Epithelial cell of proximal tubule (primary cell): ENCODE measurements around the gene SFTPB. TPM values are rescaled to one million over a fixed set of nuclear protein-coding genes. Genes with fewer than 3 reads are reported as not detected.
A peak's percentile ranks its signal among the peaks of the same experiment; 100 is the strongest.

Source experiments
- DNase-seq: peaks from one replicate; pipeline ENCODE4 v3.0.0-alpha.2; 2011; ENCODE audit warnings: low read depth
- H3K4me3 ChIP-seq: 2 replicates; pipeline ENCODE4 v1.5.1; 2011; ENCODE audit warnings: low read depth, mild to moderate bottlenecking, low read length
- total RNA-seq: library from RNA; depleted of rRNA; stranded (reverse); fragments of >200 nt; gene quantifications from 2 replicates; pipeline ENCODE4 v1.2.3, GENCODE V29; 2015
- TF ChIP-seq, protein P1 (sequence below): conservative IDR thresholded peaks from 2 replicates; pipeline ENCODE4 v1.5.1; 2012; ENCODE audit warnings: low read depth, mild to moderate bottlenecking, low read length

Gene SFTPB
- total RNA-seq, 1 donor from 2014 or later = not detected

DNA sequence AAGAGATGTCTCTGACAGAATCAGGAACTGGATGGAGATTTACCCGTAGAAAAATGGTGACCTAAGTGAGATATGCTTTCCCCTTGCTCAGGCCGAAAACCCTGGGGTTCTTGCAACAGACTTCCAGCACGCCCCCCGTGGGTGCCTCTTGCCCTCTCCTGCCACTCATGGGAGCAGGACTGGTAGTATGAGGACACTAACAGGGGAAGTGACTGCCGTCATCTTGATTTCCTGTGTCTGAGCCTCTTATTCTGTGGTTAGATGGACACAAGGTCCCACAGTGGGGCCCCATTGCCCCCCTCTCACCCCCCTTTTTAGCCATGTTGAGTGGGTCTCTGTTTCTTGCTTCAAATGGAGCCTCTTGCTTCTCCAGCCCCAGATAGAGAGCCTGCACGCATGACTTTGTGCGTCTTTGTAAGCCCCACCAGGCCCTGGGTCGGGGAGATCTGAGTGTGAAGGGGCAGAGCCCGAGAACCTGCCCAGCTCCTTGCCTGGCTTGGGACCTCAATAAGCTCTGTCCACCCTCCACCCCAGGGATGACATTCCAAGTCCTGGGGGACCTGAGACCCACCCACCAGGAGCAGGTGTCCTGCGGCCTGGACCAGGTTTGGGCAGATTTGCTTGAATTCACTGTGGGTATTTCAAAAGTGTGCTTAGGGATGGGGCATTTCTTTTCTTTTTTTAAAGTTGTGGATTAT is 38.7 kb upstream of the SFTPB start:
- no peak overlapping the region for H3K4me3 ChIP-seq
- DNase-seq = no peak
- TF ChIP-seq, protein P1, sequence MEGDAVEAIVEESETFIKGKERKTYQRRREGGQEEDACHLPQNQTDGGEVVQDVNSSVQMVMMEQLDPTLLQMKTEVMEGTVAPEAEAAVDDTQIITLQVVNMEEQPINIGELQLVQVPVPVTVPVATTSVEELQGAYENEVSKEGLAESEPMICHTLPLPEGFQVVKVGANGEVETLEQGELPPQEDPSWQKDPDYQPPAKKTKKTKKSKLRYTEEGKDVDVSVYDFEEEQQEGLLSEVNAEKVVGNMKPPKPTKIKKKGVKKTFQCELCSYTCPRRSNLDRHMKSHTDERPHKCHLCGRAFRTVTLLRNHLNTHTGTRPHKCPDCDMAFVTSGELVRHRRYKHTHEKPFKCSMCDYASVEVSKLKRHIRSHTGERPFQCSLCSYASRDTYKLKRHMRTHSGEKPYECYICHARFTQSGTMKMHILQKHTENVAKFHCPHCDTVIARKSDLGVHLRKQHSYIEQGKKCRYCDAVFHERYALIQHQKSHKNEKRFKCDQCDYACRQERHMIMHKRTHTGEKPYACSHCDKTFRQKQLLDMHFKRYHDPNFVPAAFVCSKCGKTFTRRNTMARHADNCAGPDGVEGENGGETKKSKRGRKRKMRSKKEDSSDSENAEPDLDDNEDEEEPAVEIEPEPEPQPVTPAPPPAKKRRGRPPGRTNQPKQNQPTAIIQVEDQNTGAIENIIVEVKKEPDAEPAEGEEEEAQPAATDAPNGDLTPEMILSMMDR = no peak

DNA sequence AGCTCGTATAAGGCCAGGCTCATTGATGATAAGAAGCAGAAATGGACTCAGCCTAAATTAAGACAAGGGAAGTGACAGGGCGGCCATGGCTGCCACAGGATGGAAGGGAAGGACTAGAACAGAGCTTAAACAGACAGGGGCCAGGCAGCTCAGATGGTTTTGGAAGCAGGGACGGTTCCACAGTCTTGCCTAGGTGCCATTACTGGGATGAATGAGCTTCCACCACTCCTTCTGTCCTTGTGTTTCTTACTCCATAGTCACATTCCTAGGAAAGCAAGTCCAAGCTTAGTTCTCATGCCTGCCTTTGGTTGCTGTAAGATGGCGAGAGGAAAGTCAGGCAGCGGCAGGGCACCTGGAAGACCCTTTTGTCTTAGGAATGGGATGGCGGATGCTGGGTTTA is 38.1 kb upstream of the SFTPB start:
- DNase-seq = no peak
- TF ChIP-seq, protein P1 = no peak
- H3K4me3 ChIP-seq = no peak overlapping the region

DNA sequence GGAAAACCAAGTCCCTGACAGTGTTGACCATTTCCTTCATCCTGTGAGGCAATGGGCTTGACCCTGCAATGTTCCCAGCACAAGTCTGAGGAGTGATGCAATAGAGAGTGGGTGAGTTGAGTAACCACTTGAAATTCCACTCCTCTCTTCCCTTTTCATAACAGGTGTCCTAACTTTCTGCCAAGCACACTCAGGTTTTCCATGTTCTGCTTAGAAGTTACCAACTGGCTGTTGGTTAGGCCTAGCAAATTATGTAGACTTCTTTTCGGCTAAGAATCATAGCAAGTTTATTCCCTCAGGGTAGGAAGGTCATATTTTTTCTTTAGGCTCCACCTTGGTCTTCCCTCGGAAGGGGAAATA is 37.7 kb upstream of the SFTPB start:
- TF ChIP-seq, protein P1 = no peak

DNA sequence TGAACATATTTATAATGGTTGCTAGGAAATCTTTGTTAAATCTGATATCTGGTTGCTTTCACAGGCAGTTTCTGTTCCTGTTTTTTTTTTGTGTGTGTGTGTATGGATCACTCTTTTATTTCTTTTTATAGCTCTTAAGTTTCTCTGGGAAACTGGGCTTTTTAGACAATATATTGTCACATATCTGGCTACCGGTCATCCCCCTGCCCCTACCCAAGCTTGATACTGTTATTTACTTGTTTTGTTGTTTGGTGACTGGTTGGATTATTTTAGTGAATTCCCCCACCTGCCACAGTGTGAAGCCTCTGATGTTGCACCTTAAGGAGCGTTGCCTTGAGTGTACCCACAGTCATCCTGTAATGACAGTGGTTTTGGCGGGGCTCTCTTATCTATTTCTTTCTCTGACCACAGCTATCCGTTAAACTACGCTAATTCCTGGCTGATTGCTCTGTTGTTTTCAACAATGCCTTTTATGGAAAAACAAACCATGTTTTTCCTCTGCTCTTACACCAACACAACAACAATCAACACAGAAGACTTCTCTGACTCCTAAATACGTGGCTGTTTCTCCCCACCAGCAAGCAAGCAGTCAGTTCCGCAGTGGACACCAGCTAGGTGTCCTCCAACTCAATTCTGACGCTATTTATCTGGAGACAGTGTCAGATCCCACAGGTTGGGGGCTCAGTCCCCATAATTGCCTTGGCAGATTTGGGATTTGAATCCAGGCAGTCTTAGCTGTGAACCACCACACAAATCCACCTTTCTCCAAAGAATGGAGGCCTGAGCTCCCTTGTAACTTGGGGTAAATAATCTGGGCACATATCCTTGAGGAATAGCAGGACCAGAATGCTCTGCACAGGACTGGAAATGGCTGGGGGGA is 37.0 kb upstream of the SFTPB start:
- DNase-seq = no peak
- TF ChIP-seq, protein P1 = no peak

More for the DNA sequence above, 37.7 kb upstream of the SFTPB start:
- H3K4me3 ChIP-seq = no peak overlapping the region
- peak; percentile 97 for DNase-seq

DNA sequence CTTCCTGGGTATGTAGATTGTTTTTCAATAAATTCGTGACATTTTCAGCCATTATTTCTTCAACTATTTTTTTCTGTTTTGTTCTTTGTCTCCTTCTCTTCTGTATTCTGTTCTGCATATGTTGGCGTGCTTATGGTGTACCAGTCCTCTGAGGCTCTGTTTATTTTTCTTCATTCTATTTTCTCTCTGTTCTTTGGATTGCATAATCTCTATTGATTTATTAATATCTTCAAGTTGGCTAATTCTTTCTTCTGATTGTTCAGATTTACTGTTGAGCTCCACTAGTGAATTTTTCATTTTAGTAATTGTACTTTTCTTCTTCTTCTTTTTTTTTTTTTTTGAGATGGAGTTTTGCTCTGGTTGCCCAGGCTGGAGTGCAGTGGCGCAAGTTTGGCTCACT is 36.0 kb upstream of the SFTPB start:
- DNase-seq = no peak
- no peak overlapping the region for H3K4me3 ChIP-seq
- TF ChIP-seq, protein P1 = no peak

More for the DNA sequence above, 37.0 kb upstream of the SFTPB start:
- H3K4me3 ChIP-seq = no peak overlapping the region

DNA sequence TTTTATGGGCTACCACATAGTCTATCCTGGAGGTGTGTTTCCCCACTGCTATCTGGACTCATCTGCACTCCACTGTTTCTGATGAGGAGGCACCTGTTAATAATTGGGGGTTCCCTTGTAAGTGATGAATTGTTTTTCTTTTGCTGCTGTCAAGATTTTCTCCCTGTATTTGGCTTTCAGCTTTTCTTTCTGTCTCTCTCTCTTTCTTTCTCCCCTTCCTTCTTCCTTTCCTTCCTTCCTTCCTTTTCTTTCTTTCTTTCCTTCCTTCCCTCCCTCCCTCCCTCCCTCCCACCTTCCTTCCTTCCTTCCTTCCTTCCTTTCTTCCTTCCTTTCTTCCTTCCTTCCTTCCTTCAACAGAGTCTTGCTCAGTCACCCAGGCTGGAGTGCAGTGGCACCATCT is 35.3 kb upstream of the SFTPB start:
- H3K4me3 ChIP-seq = no peak overlapping the region
- DNase-seq = no peak
- TF ChIP-seq, protein P1 = no peak
